NCI-H510A treated with DMSO at 0.1 percent for 48 hours (cell line): ENCODE measurements around the gene TAGLN.
"Not testable (repeated sequence)": the region's sequence is repeated elsewhere in the genome, so short reads cannot be mapped to it uniquely, and the experiment has no call there.

ENCODE experiments used
- DNase-seq: peaks from one replicate; lab custom pipeline; 2025; lab: John Stamatoyannopoulos, UW

TAGLN gene

GRCh38 chr11:117180661-117181585, 18.2 kb upstream of the TAGLN start:
- DNase-seq = peak; percentile 25

- DNase-seq = no peak
Observed at GRCh38 chr11:117181586-117182550, 17.3 kb upstream of the TAGLN start.

- DNase-seq = no peak
Observed at GRCh38 chr11:117182551-117182935, 16.6 kb upstream of the TAGLN start.

GRCh38 chr11:117183178-117183577, 16.0 kb upstream of the TAGLN start:
- not testable (repeated sequence) for DNase-seq

- peak; percentile 84 for DNase-seq
Observed at GRCh38 chr11:117183724-117184349, 15.3 kb upstream of the TAGLN start.

GRCh38 chr11:117185736-117186430, 13.3 kb upstream of the TAGLN start:
- no peak for DNase-seq

- DNase-seq = no peak
Observed at GRCh38 chr11:117186431-117186761, 12.8 kb upstream of the TAGLN start.

GRCh38 chr11:117187007-117187406, 12.2 kb upstream of the TAGLN start:
- DNase-seq = no peak

GRCh38 chr11:117187428-117187798, 11.8 kb upstream of the TAGLN start:
- no peak for DNase-seq

- DNase-seq = no peak
Observed at GRCh38 chr11:117187799-117188481, 11.2 kb upstream of the TAGLN start.

GRCh38 chr11:117188620-117189081, 10.5 kb upstream of the TAGLN start:
- DNase-seq = no peak

GRCh38 chr11:117189191-117189940, 9.8 kb upstream of the TAGLN start:
- DNase-seq = no peak

GRCh38 chr11:117189941-117190544, 9.1 kb upstream of the TAGLN start:
- no peak for DNase-seq

GRCh38 chr11:117191680-117192400, 7.3 kb upstream of the TAGLN start:
- DNase-seq = no peak

GRCh38 chr11:117192401-117192875, 6.7 kb upstream of the TAGLN start:
- no peak for DNase-seq

GRCh38 chr11:117193130-117194020, 5.8 kb upstream of the TAGLN start:
- DNase-seq = no peak

GRCh38 chr11:117194267-117194666, 4.9 kb upstream of the TAGLN start:
- DNase-seq = no peak

GRCh38 chr11:117195258-117195657, 3.9 kb upstream of the TAGLN start:
- no peak for DNase-seq
